ENCODE data around the gene KAT6B.

GRCh38 chr10:74962517-74962916 lies 136.1 kb downstream of the KAT6B start:
- TF ChIP-seq POLR2A (IDR thresholded peaks at IDR 0.05) (no peak), CTCF (IDR thresholded peaks at IDR 0.05) (no peak), POLR2AphosphoS5 (IDR thresholded peaks at IDR 0.05; ENCODE audit: insufficient read depth in 1 of 2, low read depth in 1 of 2) (no peak)

All from vagina (tissue), 2 donors.